ENCODE data around the gene DOCK7. TPM values are rescaled to one million over a fixed set of nuclear protein-coding genes. Genes with fewer than 3 reads are reported as not detected.
"Not testable (repeated sequence)": the region's sequence is repeated elsewhere in the genome, so short reads cannot be mapped to it uniquely, and the experiment has no call there.

DOCK7 gene
- total and polyA plus RNA-seq, 4 experiments from 2014 or later: 4.3 to 20.8 (median 11.0) TPM

GRCh38 chr1:62682531-62682930, 5.7 kb downstream of the DOCK7 start:
- H3K9me3 ChIP-seq (ENCODE audit: control insufficient read depth in 1 of 2, low read length in 2 of 2): no peaks in the 10 kb centered on the region
- no peaks in the 10 kb centered on the region for H3K27me3 ChIP-seq (ENCODE audit: insufficient read depth, low read length)
- peaks cover 6% of the 10 kb centered on the region for H3K4me1 ChIP-seq (ENCODE audit: insufficient read depth, low read length)
- H3K4me3 ChIP-seq (ENCODE audit: low read length in 2 of 2): no peak overlapping the region
- ChIA-PET POLR2A (ENCODE audit: partially characterized antibody) (interaction anchor here (1.2 kb wide), 1 partner anchor 247 kb away, joined by 4 read pairs; no protein-coding TSS in a partner anchor), CTCF (ENCODE audit: partially characterized antibody) (no interaction called here)
- Mint-ChIP-seq H3K4me3 (no peak overlapping the region), H3K4me1 (peaks cover 13 to 18% (median 15%) of the 10 kb centered on the region in 4 donors), H3K27me3 (no peaks in the 10 kb centered on the region), H3K27ac (no peak overlapping the region), H3K9me3 (no peaks in the 10 kb centered on the region), H3K36me3 (peaks cover 0 to 4% of the 10 kb centered on the region in 2 donors)
- intact Hi-C loops (cut with micrococcal nuclease): no loop called here
- DNase-seq: no peak
- H3K36me3 ChIP-seq (ENCODE audit: insufficient read depth, low read length): no peaks in the 10 kb centered on the region
- H3K27ac ChIP-seq (ENCODE audit: low read depth, low read length): no peak overlapping the region

DNA sequence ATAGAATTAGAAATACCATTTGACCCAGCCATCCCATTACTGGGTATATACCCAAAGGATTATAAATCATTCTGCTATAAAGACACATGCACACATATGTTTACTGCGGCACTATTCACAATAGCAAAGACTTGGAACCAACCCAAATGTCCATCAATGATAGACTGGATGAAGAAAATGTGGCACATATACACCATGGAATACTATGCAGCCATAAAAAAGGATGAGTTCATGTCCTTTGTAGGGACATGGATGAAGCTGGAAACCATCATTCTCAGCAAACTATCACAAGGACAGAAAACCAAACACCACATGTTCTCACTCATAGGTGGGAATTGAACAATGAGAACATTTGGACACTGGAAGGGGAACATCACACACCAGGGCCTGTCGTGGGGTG, 7.2 kb downstream of the DOCK7 start:
- DNase-seq; H3K9me3 Mint-ChIP-seq; POLR2A ChIA-PET (ENCODE audit: partially characterized antibody); H3K4me1 ChIP-seq (ENCODE audit: insufficient read depth, low read length); H3K27ac ChIP-seq (ENCODE audit: low read depth, low read length); H3K27me3 ChIP-seq (ENCODE audit: insufficient read depth, low read length); H3K9me3 ChIP-seq (ENCODE audit: control insufficient read depth in 1 of 2, low read length in 2 of 2); CTCF ChIA-PET (ENCODE audit: partially characterized antibody); H3K27ac Mint-ChIP-seq; H3K27me3 Mint-ChIP-seq; intact Hi-C loops (cut with micrococcal nuclease); H3K4me3 ChIP-seq (ENCODE audit: low read length in 2 of 2); H3K36me3 ChIP-seq (ENCODE audit: insufficient read depth, low read length); H3K36me3 Mint-ChIP-seq; H3K4me3 Mint-ChIP-seq: not testable (repeated sequence)
- peaks cover 6 to 16% (median 9%) of the 10 kb centered on the region in 4 donors for H3K4me1 Mint-ChIP-seq

- H3K4me1 ChIP-seq (ENCODE audit: insufficient read depth, low read length); H3K9me3 Mint-ChIP-seq; H3K27me3 Mint-ChIP-seq; H3K9me3 ChIP-seq (ENCODE audit: control insufficient read depth in 1 of 2, low read length in 2 of 2); H3K4me3 ChIP-seq (ENCODE audit: low read length in 2 of 2); H3K27ac Mint-ChIP-seq; H3K36me3 Mint-ChIP-seq; CTCF ChIA-PET (ENCODE audit: partially characterized antibody); H3K4me1 Mint-ChIP-seq; DNase-seq; POLR2A ChIA-PET (ENCODE audit: partially characterized antibody); H3K27me3 ChIP-seq (ENCODE audit: insufficient read depth, low read length); H3K4me3 Mint-ChIP-seq; H3K27ac ChIP-seq (ENCODE audit: low read depth, low read length); intact Hi-C loops (cut with micrococcal nuclease); H3K36me3 ChIP-seq (ENCODE audit: insufficient read depth, low read length): not testable (repeated sequence)
These were observed 10.4 kb downstream of the DOCK7 start for GRCh38 chr1:62677822-62678221.

DNA sequence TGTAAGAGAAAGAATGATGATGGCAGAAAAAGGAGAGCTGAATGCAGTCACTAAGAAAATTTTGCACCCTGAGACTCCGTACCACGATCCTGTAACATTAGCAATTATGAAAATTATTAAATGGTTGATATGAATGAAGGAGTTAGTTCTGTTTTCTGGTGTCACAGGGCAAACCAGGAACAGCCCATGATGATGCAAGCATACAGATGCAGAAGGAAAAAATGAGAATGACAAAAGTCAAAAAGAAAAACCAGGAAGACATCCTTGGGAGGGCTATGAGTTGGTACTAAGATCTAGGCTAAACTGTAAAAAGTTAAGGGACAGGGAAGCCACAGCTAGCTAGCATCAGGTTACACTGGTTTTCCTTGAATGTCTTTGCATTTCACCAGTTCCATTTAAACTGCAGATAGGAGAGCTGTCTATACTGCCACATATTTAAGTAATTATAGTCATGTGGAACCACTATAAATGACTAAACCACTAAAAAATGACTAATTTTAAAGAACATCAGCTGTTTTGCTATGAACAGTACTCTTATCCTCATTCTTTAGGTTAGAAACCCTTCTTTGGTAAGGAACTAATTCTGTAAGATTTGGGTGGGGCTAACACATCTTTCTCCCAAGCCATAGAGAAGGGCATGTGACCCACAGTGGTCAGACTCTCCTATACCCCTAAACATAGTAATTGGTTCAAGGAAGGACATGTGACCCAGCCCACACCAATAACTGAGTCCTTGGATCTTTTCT, 11.4 kb downstream of the DOCK7 start:
- Mint-ChIP-seq H3K4me3 (no peak overlapping the region), H3K36me3 (peaks cover 0 to 3% of the 10 kb centered on the region in 2 donors), H3K4me1 (peaks cover 0 to 8% (median 2%) of the 10 kb centered on the region in 4 donors), H3K27ac (no peak overlapping the region), H3K9me3 (no peaks in the 10 kb centered on the region), H3K27me3 (no peaks in the 10 kb centered on the region)
- H3K4me3 ChIP-seq (ENCODE audit: low read length in 2 of 2): no peak overlapping the region
- no peak for DNase-seq
- ChIA-PET POLR2A (ENCODE audit: partially characterized antibody) (no interaction called here), CTCF (ENCODE audit: partially characterized antibody) (no interaction called here)
- H3K27ac ChIP-seq (ENCODE audit: low read depth, low read length): no peak overlapping the region
- intact Hi-C loops (cut with micrococcal nuclease): no loop called here
- no peaks in the 10 kb centered on the region for H3K36me3 ChIP-seq (ENCODE audit: insufficient read depth, low read length)
- H3K9me3 ChIP-seq (ENCODE audit: control insufficient read depth in 1 of 2, low read length in 2 of 2): no peaks in the 10 kb centered on the region
- H3K4me1 ChIP-seq (ENCODE audit: insufficient read depth, low read length): no peaks in the 10 kb centered on the region
- H3K27me3 ChIP-seq (ENCODE audit: insufficient read depth, low read length): no peaks in the 10 kb centered on the region

DNA sequence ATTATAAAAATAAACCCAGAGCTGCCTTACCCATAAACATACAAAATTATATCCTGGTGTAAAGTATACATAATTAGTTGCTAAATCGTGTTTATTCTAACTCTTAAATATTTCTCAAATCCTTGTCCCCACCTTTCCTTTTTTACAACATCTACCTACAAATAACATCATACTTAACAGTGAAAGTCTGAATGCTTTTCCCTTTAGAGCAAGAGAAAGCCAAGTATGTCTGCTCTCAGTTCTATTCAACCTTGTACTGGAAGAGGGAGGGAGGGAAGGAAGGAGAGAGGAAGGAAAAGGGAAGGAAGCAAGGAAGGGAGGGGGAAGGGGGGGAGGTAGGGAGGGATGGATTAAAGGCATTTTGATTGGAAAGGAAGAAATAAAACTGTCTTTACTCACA, 14.6 kb downstream of the DOCK7 start:
- ChIA-PET POLR2A (ENCODE audit: partially characterized antibody) (no interaction called here), CTCF (ENCODE audit: partially characterized antibody) (no interaction called here)
- no peaks in the 10 kb centered on the region for H3K27me3 Mint-ChIP-seq
- H3K4me1 Mint-ChIP-seq: peaks cover 0 to 8% (median 6%) of the 10 kb centered on the region in 4 donors
- no peak overlapping the region for H3K4me3 Mint-ChIP-seq
- H3K36me3 Mint-ChIP-seq: peaks cover 0 to 3% of the 10 kb centered on the region in 2 donors
- H3K4me1 ChIP-seq (ENCODE audit: insufficient read depth, low read length): no peaks in the 10 kb centered on the region
- no peaks in the 10 kb centered on the region for H3K9me3 Mint-ChIP-seq
- no peak overlapping the region for H3K27ac ChIP-seq (ENCODE audit: low read depth, low read length)
- H3K27me3 ChIP-seq (ENCODE audit: insufficient read depth, low read length): no peaks in the 10 kb centered on the region
- no peak overlapping the region for H3K27ac Mint-ChIP-seq
- no peaks in the 10 kb centered on the region for H3K36me3 ChIP-seq (ENCODE audit: insufficient read depth, low read length)
- intact Hi-C loops (cut with micrococcal nuclease): no loop called here
- no peak for DNase-seq
- H3K4me3 ChIP-seq (ENCODE audit: low read length in 2 of 2): no peak overlapping the region
- no peaks in the 10 kb centered on the region for H3K9me3 ChIP-seq (ENCODE audit: control insufficient read depth in 1 of 2, low read length in 2 of 2)

GRCh38 chr1:62672029-62672428, 16.2 kb downstream of the DOCK7 start:
- H3K9me3 Mint-ChIP-seq: no peaks in the 10 kb centered on the region
- POLR2A ChIA-PET (ENCODE audit: partially characterized antibody): no interaction called here

GRCh38 chr1:62654744-62655143, 33.4 kb downstream of the DOCK7 start:
- Mint-ChIP-seq H3K4me1 (no peaks in the 10 kb centered on the region), H3K36me3 (peaks cover 8 to 29% of the 10 kb centered on the region in 2 donors)
- H3K36me3 ChIP-seq (ENCODE audit: insufficient read depth, low read length): no peaks in the 10 kb centered on the region

More at GRCh38 chr1:62672029-62672428, 16.2 kb downstream of the DOCK7 start:
- no peak for DNase-seq
- H3K27me3 Mint-ChIP-seq: no peaks in the 10 kb centered on the region
- H3K36me3 Mint-ChIP-seq: peaks cover 0 to 3% of the 10 kb centered on the region in 2 donors
- peaks cover 0 to 9% (median 6%) of the 10 kb centered on the region in 4 donors for H3K4me1 Mint-ChIP-seq
- H3K4me1 ChIP-seq (ENCODE audit: insufficient read depth, low read length): no peaks in the 10 kb centered on the region
- CTCF ChIA-PET (ENCODE audit: partially characterized antibody): no interaction called here
- no peak overlapping the region for H3K27ac ChIP-seq (ENCODE audit: low read depth, low read length)
- H3K4me3 Mint-ChIP-seq: no peak overlapping the region
- H3K9me3 ChIP-seq (ENCODE audit: control insufficient read depth in 1 of 2, low read length in 2 of 2): no peaks in the 10 kb centered on the region
- intact Hi-C loops (cut with micrococcal nuclease): no loop called here
- no peak overlapping the region for H3K4me3 ChIP-seq (ENCODE audit: low read length in 2 of 2)
- no peaks in the 10 kb centered on the region for H3K36me3 ChIP-seq (ENCODE audit: insufficient read depth, low read length)
- no peak overlapping the region for H3K27ac Mint-ChIP-seq
- no peaks in the 10 kb centered on the region for H3K27me3 ChIP-seq (ENCODE audit: insufficient read depth, low read length)

More at GRCh38 chr1:62654744-62655143, 33.4 kb downstream of the DOCK7 start:
- H3K4me3 ChIP-seq (ENCODE audit: low read length in 2 of 2): no peak overlapping the region
- H3K27ac ChIP-seq (ENCODE audit: low read depth, low read length): no peak overlapping the region
- H3K9me3 ChIP-seq (ENCODE audit: control insufficient read depth in 1 of 2, low read length in 2 of 2): no peaks in the 10 kb centered on the region
- H3K27me3 ChIP-seq (ENCODE audit: insufficient read depth, low read length): no peaks in the 10 kb centered on the region
- Mint-ChIP-seq H3K27me3 (no peaks in the 10 kb centered on the region), H3K27ac (peak overlapping the region in 1 of 7 donors; percentile 26), H3K9me3 (peaks cover 0 to 6% (median 0%) of the 10 kb centered on the region in 8 donors), H3K4me3 (no peak overlapping the region)
- intact Hi-C loops (cut with micrococcal nuclease): no loop called here
- CTCF ChIA-PET (ENCODE audit: partially characterized antibody): no interaction called here
- H3K4me1 ChIP-seq (ENCODE audit: insufficient read depth, low read length): no peaks in the 10 kb centered on the region
- DNase-seq: no peak
- POLR2A ChIA-PET (ENCODE audit: partially characterized antibody): no interaction called here

All from CD4-positive, alpha-beta memory T cell (primary cell).